TTC549 (cell line): ENCODE results near the gene SEL1L3.
"Not testable (repeated sequence)": the region's sequence is repeated elsewhere in the genome, so short reads cannot be mapped to it uniquely, and the experiment has no call there.

Source experiments
- FAIRE-seq: peaks from 2 replicates; lab custom pipeline; 2012; peaks lifted over from hg19 to GRCh38; lab: Jason Lieb, UNC

SEL1L3 gene

GRCh38 chr4:25862411-25863346, at the start of gene SEL1L3:
Gene SEL1L3, minus strand, starts transcription at chr4:25862988. Its CDS starts 152 bp downstream, at chr4:25862836.
- no peak for FAIRE-seq

GRCh38 chr4:25911356-25911755, 48.6 kb upstream of the SEL1L3 start:
- no peak for FAIRE-seq

GRCh38 chr4:25908491-25908901, 45.7 kb upstream of the SEL1L3 start:
- no peak for FAIRE-seq

GRCh38 chr4:25906113-25906512, 43.3 kb upstream of the SEL1L3 start:
- not testable (repeated sequence) for FAIRE-seq

GRCh38 chr4:25905371-25905770, 42.6 kb upstream of the SEL1L3 start:
- FAIRE-seq, result no peak

GRCh38 chr4:25904748-25905082, 41.9 kb upstream of the SEL1L3 start:
- FAIRE-seq, result no peak

GRCh38 chr4:25903900-25904747, 41.3 kb upstream of the SEL1L3 start:
- FAIRE-seq, result no peak

GRCh38 chr4:25901030-25901430, 38.2 kb upstream of the SEL1L3 start:
- FAIRE-seq, result no peak

- FAIRE-seq, result no peak
Measured at GRCh38 chr4:25900310-25900709, 37.5 kb upstream of the SEL1L3 start.

- FAIRE-seq, result no peak
Measured at GRCh38 chr4:25896776-25897539, 34.2 kb upstream of the SEL1L3 start.

- no peak for FAIRE-seq
Measured at GRCh38 chr4:25892796-25893195, 30.0 kb upstream of the SEL1L3 start.

- FAIRE-seq, result no peak
Measured at GRCh38 chr4:25890571-25891485, 28.0 kb upstream of the SEL1L3 start.

- no peak for FAIRE-seq
Measured at GRCh38 chr4:25889589-25890503, 27.1 kb upstream of the SEL1L3 start.

GRCh38 chr4:25888781-25889180, 26.0 kb upstream of the SEL1L3 start:
- FAIRE-seq, result no peak

- no peak for FAIRE-seq
Measured at GRCh38 chr4:25884031-25884782, 21.4 kb upstream of the SEL1L3 start.

GRCh38 chr4:25883565-25883964, 20.8 kb upstream of the SEL1L3 start:
- no peak for FAIRE-seq

- no peak for FAIRE-seq
Measured at GRCh38 chr4:25882226-25882625, 19.4 kb upstream of the SEL1L3 start.

GRCh38 chr4:25881193-25881592, 18.4 kb upstream of the SEL1L3 start:
- no peak for FAIRE-seq

- no peak for FAIRE-seq
Measured at GRCh38 chr4:25879991-25880651, 17.3 kb upstream of the SEL1L3 start.
